Upper lobe of left lung (tissue), 6 donors: ENCODE data around the gene ARHGAP24. TPM values are rescaled to one million over a fixed set of nuclear protein-coding genes. Genes with fewer than 3 reads are reported as not detected.

ENCODE experiments used
- ATAC-seq, 2 donors: fragments of 200-7000 bp; cut with Tn5 transposase; one replicate each; pipeline ENCODE4 v1.9.1; 2022; ENCODE audit warnings: mild to moderate bottlenecking in 2 of 2, moderate library complexity in 2 of 2; ENCODE audit not compliant: low FRiP score in 2 of 2
- DNase-seq, 2 donors: peaks; one replicate each; pipeline ENCODE4 v3.0.0-alpha.2; 2019 to 2020
- H3K27ac ChIP-seq, 4 donors: fragments of 200-600 bp; sonication (generic); one replicate each; pipeline ENCODE4 v1.5.1; 2016 to 2019
- H3K27me3 ChIP-seq, 4 donors: fragments of 200-600 bp; sonication (generic); one replicate each; pipeline ENCODE4 v1.5.1; 2017 to 2019
- H3K36me3 ChIP-seq, 4 donors: fragments of 200-600 bp; sonication (generic); one replicate each; pipeline ENCODE4 v1.5.1; 2016 to 2019
- H3K4me1 ChIP-seq, 4 donors: fragments of 200-600 bp; sonication (generic); one replicate each; pipeline ENCODE4 v1.5.1; 2018 to 2019
- H3K4me3 ChIP-seq, 4 donors: fragments of 200-600 bp; sonication (generic); one replicate each; pipeline ENCODE4 v1.5.1; 2017 to 2019; ENCODE audit warnings: mild to moderate bottlenecking in 2 of 4, moderate library complexity in 1 of 4
- H3K9me3 ChIP-seq, 4 donors: fragments of 200-600 bp; sonication (generic); one replicate each; pipeline ENCODE4 v1.5.1; 2018 to 2019
- EP300 ChIP-seq, 4 donors: sonication (generic); formaldehyde crosslinking; IDR thresholded peaks; one replicate each; pipeline ENCODE4 v1.5.1; 2017; ENCODE audit warnings: antibody characterized with exemption in 4 of 4, control low read depth in 2 of 4
- POLR2A ChIP-seq, 4 donors: fragments of 450-650 bp; IDR thresholded peaks; one replicate each; pipeline ENCODE4 v1.5.1; 2016 to 2017; ENCODE audit warnings: antibody characterized with exemption in 4 of 4, mild to moderate bottlenecking in 2 of 4
- POLR2AphosphoS5 ChIP-seq, 2 donors: sonication (generic); formaldehyde crosslinking; IDR thresholded peaks; one replicate each; pipeline ENCODE4 v1.5.1; 2017; ENCODE audit warnings: antibody characterized with exemption in 2 of 2
- WGBS, 2 donors: methylation state at CpG; one replicate each; pipeline ENCODE4 v1.1.5; 2017 to 2018; 5-methylcytosine and 5-hydroxymethylcytosine counted together
- total RNA-seq, 6 donors: library from RNA; depleted of rRNA in 4 of 6; stranded (reverse); fragments of >200 nt in 4 of 6; gene quantifications; one replicate each; pipeline versions ENCODE4 v1.1.0 to v1.2.1, GENCODE V29; 2016 to 2021
- TF ChIP-seq, protein P1 (sequence below), 6 experiments: fragments of 450-650 bp in 4 of 6; fragments of 200-600 bp in 2 of 6; sonication (generic) in 2 of 6; IDR thresholded peaks; one replicate each; pipeline ENCODE4 v1.5.1; 2016 to 2019; ENCODE audit warnings: antibody characterized with exemption in 6 of 6
- donor health status: DM: no; HTN: no; CAD: no; lungs with moderate emphysema.
- donor health status: DM: no; HTN: yes; CAD: no; lungs with severe emphysema.

The ARHGAP24 gene
- total RNA-seq, 6 donors from 2014 or later = 26.4 to 92.2 (median 52.4) TPM

DNA sequence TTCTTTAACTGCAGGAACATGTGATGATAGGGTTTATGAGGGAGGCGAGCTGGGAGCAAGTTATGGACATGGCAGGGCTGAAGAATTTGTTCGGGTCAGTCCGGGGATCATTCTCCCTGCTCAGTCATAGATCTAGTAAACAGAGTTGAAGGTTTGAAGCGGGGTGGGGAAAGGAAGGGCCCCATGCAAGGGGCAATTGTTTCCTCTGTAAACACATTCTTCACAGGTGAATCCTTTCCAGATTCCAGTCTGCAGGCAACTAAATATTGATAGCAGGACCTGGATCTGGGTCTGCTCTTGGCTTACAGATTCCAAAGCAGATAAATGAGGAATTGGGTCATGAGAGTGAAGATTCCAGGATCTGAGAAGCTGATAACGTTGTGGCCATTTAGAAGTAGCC is 44.3 kb upstream of the ARHGAP24 start:
- TF ChIP-seq, protein P1, sequence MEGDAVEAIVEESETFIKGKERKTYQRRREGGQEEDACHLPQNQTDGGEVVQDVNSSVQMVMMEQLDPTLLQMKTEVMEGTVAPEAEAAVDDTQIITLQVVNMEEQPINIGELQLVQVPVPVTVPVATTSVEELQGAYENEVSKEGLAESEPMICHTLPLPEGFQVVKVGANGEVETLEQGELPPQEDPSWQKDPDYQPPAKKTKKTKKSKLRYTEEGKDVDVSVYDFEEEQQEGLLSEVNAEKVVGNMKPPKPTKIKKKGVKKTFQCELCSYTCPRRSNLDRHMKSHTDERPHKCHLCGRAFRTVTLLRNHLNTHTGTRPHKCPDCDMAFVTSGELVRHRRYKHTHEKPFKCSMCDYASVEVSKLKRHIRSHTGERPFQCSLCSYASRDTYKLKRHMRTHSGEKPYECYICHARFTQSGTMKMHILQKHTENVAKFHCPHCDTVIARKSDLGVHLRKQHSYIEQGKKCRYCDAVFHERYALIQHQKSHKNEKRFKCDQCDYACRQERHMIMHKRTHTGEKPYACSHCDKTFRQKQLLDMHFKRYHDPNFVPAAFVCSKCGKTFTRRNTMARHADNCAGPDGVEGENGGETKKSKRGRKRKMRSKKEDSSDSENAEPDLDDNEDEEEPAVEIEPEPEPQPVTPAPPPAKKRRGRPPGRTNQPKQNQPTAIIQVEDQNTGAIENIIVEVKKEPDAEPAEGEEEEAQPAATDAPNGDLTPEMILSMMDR (IDR thresholded peaks at IDR 0.05) = no peak
- no peak for TF ChIP-seq POLR2A (IDR thresholded peaks at IDR 0.05)
- no peak for TF ChIP-seq EP300 (IDR thresholded peaks at IDR 0.05)
- TF ChIP-seq POLR2AphosphoS5 (IDR thresholded peaks at IDR 0.05) = no peak
- ATAC-seq = no peak
- Histone ChIP-seq H3K4me3 (no peak overlapping the region), H3K4me1 (no peaks in the 10 kb centered on the region), H3K27ac (no peak overlapping the region), H3K9me3 (no peaks in the 10 kb centered on the region), H3K27me3 (no peaks in the 10 kb centered on the region), H3K36me3 (no peaks in the 10 kb centered on the region)
- WGBS, 2 donors = 51 to 69% methylated on average over 5 of the region's 5 CpGs
- DNase-seq = no peak

DNA sequence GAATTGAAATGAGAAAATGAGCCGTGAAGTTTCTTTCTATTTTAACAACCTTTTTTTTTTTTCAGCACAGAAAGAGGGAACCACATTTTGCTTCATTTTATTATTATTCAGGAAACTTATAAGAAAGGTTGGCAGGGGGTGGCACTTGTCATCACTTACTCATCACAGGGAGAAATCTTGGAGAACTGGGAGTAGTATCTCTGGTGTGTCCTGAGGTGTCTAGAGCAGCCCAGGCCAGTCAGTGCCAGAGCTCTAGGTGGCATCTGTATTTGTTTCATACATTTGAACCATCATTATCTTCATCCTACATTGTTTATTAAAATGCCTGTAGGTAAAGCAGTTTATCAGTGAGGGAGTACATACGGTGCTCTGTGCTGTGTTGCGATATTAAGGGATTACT is 43.8 kb upstream of the ARHGAP24 start:
- DNase-seq (no peak), ATAC-seq (no peak)
- WGBS, 2 donors = 91 to 92% methylated on average over 3 of the region's 3 CpGs
- H3K27ac ChIP-seq = no peak overlapping the region
- no peak for TF ChIP-seq EP300 (IDR thresholded peaks at IDR 0.05)
- TF ChIP-seq, protein P1 (IDR thresholded peaks at IDR 0.05) = no peak
- TF ChIP-seq POLR2A (IDR thresholded peaks at IDR 0.05) = no peak
- TF ChIP-seq POLR2AphosphoS5 (IDR thresholded peaks at IDR 0.05) = no peak
- H3K9me3 ChIP-seq = no peaks in the 10 kb centered on the region
- H3K4me1 ChIP-seq = no peaks in the 10 kb centered on the region
- no peaks in the 10 kb centered on the region for H3K36me3 ChIP-seq
- no peaks in the 10 kb centered on the region for H3K27me3 ChIP-seq
- H3K4me3 ChIP-seq = no peak overlapping the region

DNA sequence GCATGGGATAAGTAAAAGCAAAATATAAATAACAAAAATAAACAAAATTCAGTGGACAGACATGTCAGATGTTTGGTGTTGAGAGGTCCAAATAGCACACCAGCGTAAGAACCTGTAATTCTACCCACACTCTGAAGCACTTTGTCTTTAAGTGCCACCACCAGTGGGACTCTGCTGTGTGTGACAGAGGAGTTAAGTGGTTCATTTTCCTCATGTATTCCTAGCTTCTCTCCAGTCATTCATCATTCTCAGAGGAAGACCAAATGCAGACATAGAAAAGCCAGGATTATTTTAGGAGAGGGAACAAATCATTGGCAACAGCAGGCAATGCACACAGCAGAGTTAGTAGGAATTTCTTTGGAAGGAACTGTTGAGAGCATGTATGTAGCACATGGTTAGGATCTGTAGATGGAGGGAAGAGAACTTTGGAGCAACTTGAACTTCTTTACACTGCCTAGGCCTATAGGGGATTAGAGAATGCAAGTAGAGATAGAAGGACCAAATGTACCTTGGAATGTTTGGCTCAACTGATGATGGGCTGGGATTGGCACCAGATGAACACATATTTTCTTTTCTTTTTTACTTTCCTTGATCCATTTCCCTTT is 43.0 kb upstream of the ARHGAP24 start:
- no peaks in the 10 kb centered on the region for H3K27me3 ChIP-seq
- H3K27ac ChIP-seq = no peak overlapping the region
- 66 to 71% methylated on average over 1 of the region's 1 CpG for WGBS, 2 donors
- H3K4me1 ChIP-seq = no peaks in the 10 kb centered on the region
- TF ChIP-seq, protein P1 (IDR thresholded peaks at IDR 0.05) = no peak
- TF ChIP-seq EP300 (IDR thresholded peaks at IDR 0.05) = no peak
- no peak for TF ChIP-seq POLR2A (IDR thresholded peaks at IDR 0.05)
- TF ChIP-seq POLR2AphosphoS5 (IDR thresholded peaks at IDR 0.05) = no peak
- ATAC-seq (no peak), DNase-seq (no peak)
- no peaks in the 10 kb centered on the region for H3K36me3 ChIP-seq
- H3K9me3 ChIP-seq = no peaks in the 10 kb centered on the region
- H3K4me3 ChIP-seq = no peak overlapping the region

DNA sequence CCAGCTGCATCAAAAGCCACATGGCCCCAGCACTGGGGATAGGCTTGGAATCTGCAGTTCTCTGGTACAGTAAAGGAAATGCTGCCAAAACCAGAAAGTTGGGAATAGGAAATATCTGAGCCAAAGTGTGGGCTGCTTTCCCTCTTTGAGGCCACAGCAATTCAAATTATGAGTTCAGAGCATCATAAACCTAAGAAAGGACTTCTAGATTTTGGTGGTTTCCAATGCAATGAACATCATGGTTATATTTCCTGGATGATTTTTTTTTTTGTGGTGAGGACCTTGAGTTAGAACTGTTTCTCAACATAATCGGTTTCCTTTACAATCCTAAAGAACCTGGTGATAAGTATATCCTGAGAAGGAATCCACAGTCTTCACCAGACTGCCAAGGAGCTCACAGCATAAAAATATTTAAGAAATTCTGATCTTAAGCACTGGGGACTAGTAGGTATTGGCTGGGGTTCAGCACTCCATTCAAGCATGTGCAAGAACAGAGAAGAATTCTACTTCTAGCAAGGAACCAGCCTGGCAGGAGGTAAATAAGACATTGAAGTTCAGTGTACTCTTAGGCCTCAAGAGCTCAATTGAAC is 29.8 kb upstream of the ARHGAP24 start:
- 32 to 34% methylated on average over 1 of the region's 1 CpG for WGBS, 2 donors
- Histone ChIP-seq H3K27me3 (no peaks in the 10 kb centered on the region), H3K27ac (no peak overlapping the region), H3K4me3 (no peak overlapping the region), H3K36me3 (no peaks in the 10 kb centered on the region), H3K4me1 (peaks cover 0 to 3% (median 0%) of the 10 kb centered on the region in 4 donors), H3K9me3 (no peaks in the 10 kb centered on the region)
- peak; percentile 41 to 89 for ATAC-seq
- TF ChIP-seq POLR2A (IDR thresholded peaks at IDR 0.05) = no peak
- TF ChIP-seq, protein P1 (IDR thresholded peaks at IDR 0.05) = no peak
- DNase-seq = peak in 1 of 2 donors; percentile 63
